Tibial nerve (tissue), 4 donors: ENCODE results near the gene PGM5. TPM values are rescaled to one million over a fixed set of nuclear protein-coding genes. Genes with fewer than 3 reads are reported as not detected.
"Not testable (repeated sequence)": the region's sequence is repeated elsewhere in the genome, so short reads cannot be mapped to it uniquely, and the experiment has no call there.

Source experiments
- DNase-seq, 2 donors: peaks; one replicate each; pipeline ENCODE4 v3.0.0-alpha.2; 2019; ENCODE audit warnings: low spot score in 2 of 2
- H3K27ac ChIP-seq, 4 donors: fragments of 200-600 bp; sonication (generic) in 3 of 4; one replicate each; pipeline ENCODE4 v1.5.1; 2017 to 2019; ENCODE audit warnings: mild to moderate bottlenecking in 1 of 4
- H3K27me3 ChIP-seq, 2 donors: fragments of 200-600 bp; sonication (generic) in 1 of 2; one replicate each; pipeline versions ENCODE4 v1.5.1 to v1.6.0; 2017 to 2019
- H3K36me3 ChIP-seq, 3 donors: fragments of 200-600 bp; sonication (generic); one replicate each; pipeline ENCODE4 v1.5.1; 2018 to 2019
- H3K4me1 ChIP-seq, 4 donors: fragments of 200-600 bp; sonication (generic) in 3 of 4; one replicate each; pipeline ENCODE4 v1.5.1; 2017 to 2019
- H3K4me3 ChIP-seq, 4 donors: fragments of 200-600 bp; sonication (generic) in 3 of 4; one replicate each; pipeline ENCODE4 v1.5.1; 2017 to 2019; ENCODE audit warnings: mild to moderate bottlenecking in 1 of 4, moderate library complexity in 1 of 4
- H3K9me3 ChIP-seq, 4 donors: fragments of 200-600 bp; sonication (generic) in 3 of 4; one replicate each; pipeline ENCODE4 v1.5.1; 2017 to 2019
- EP300 ChIP-seq, 2 donors: sonication (generic); formaldehyde crosslinking; IDR thresholded peaks; one replicate each; pipeline ENCODE4 v1.6.1; 2017; ENCODE audit warnings: antibody characterized with exemption in 2 of 2, mild to moderate bottlenecking in 1 of 2
- POLR2A ChIP-seq, 2 donors: fragments of 450-650 bp; IDR thresholded peaks; one replicate each; pipeline ENCODE4 v1.6.1; 2017; ENCODE audit warnings: antibody characterized with exemption in 2 of 2, mild to moderate bottlenecking in 2 of 2, moderate library complexity in 2 of 2
- WGBS, 2 donors: methylation state at CpG; one replicate each; pipeline ENCODE4 v1.1.5; 2018; 5-methylcytosine and 5-hydroxymethylcytosine counted together
- total RNA-seq, 4 donors: library from RNA; depleted of rRNA; stranded (reverse); fragments of >200 nt; gene quantifications; one replicate each; pipeline ENCODE4 v1.1.0, GENCODE V29; 2016
- TF ChIP-seq, protein P1 (sequence below), 5 experiments: fragments of 200-600 bp in 3 of 5; fragments of 450-650 bp in 2 of 5; sonication (generic) in 3 of 5; IDR thresholded peaks; one replicate each; pipeline ENCODE4 v1.5.1; 2016 to 2019; ENCODE audit warnings: antibody characterized with exemption in 5 of 5, mild to moderate bottlenecking in 3 of 5, moderate library complexity in 2 of 5

PGM5 gene
- total RNA-seq, 4 donors from 2014 or later, result 20.1 to 43.1 (median 27.0) TPM

DNA sequence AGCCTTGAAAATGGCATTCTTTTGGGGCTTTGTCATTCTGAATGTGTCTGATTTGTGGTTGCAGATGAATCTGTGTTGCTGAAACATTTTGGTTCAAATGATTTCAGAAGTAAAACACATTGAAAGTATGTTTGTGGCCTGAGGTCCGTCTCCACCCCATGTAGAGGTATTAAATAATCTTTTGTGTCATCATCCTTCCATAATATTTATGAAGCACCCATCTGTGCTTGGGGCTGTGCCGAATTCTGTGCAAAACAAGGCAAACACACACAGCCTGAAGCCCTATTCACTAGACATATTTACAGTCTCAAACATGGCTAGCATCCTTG lies 40.6 kb downstream of the PGM5 start:
- peak overlapping the region in 1 of 4 donors; percentile 44 for H3K27ac ChIP-seq
- not testable (repeated sequence) for H3K4me3 ChIP-seq

DNA sequence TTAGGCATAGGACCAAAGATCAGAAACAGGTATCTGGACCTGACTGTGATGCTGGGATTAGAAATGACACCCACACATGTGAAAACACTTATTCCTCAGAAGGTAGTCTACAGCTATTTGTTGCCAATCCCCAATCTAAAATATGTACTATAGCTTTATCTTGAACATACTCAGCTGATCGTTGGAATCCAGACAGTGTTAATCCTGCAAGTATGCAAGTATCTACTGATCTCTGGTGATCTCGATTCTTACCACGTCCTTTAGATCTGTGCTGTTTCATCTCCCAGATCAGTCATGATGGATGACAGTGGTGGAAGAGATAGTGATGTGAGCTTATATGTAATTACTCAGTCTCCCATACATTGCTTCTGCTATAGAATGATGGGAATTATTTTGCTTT lies 41.4 kb downstream of the PGM5 start:
- not testable (repeated sequence) for H3K4me1 ChIP-seq, DNase-seq
- 67 to 70% methylated on average over 3 of the region's 3 CpGs for WGBS, 2 donors

More for the DNA sequence above, 40.6 kb downstream of the PGM5 start:
- WGBS, 2 donors, result 31 to 60% methylated on average over 2 of the region's 2 CpGs
- H3K4me1 ChIP-seq, H3K9me3 ChIP-seq, DNase-seq, H3K27me3 ChIP-seq, H3K36me3 ChIP-seq: not testable (repeated sequence)

DNA sequence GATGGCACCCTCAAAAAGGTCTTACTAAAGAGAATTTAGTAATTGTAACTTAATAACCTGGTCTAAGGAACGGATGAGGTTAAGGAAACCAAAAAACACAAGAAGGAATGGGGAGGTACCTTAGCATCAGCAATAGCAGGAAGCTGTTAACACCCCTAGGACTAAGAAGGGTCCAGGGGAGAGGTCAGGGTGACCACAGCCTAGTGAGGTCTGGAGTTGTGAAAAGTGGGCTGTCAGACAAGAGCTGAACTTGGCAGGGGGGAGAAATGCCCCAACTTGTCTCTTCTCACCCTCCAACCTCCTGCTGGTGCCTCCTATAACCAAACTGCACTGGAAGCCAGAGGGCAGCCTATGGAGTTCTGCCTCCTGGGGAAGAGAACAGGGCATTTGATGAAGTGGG lies 41.9 kb downstream of the PGM5 start:
- DNase-seq, H3K27me3 ChIP-seq, H3K4me3 ChIP-seq, H3K4me1 ChIP-seq, H3K9me3 ChIP-seq, H3K36me3 ChIP-seq, H3K27ac ChIP-seq: not testable (repeated sequence)
- 74 to 91% methylated on average over 1 of the region's 1 CpG for WGBS, 2 donors

More for the DNA sequence above, 41.4 kb downstream of the PGM5 start:
- H3K27ac ChIP-seq, H3K36me3 ChIP-seq, H3K4me3 ChIP-seq, H3K9me3 ChIP-seq, H3K27me3 ChIP-seq: not testable (repeated sequence)

DNA sequence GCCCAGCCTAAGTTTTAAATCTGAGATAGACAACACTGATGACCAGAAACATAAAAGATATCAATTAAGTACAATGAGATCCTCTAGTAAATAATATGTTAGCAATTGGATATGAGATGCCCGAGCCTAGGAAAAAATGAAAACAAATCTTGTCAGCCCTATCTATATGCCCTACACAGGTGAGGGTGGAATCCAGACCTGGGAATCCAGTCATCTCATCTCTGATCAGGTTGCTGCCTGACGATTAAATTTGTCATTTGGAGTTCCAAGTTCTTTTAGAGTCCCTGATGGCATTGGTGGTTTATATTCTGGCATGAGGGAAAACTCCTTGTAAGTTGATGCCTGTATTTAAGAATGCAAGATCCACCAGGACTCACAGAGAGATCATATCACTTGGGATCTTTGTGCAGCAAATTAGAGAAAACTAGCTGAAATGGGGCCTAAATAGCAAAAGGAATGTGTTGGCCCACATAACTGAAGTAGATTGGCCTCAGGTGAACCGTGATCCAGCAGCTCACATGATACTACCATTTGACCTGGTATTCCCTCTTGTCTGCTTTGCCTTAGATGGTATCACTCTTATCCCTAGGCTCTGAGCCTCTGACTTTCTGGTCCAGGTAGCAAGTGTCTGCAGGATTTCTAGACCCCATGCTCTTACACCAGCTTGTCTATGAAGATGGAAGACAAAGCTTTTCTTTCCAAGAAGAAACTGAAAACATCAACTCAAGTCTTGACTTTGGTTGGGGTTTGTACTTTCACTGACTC lies 48.2 kb downstream of the PGM5 start:
- H3K27ac ChIP-seq, H3K4me1 ChIP-seq, H3K36me3 ChIP-seq, H3K4me3 ChIP-seq, DNase-seq, H3K9me3 ChIP-seq, H3K27me3 ChIP-seq: not testable (repeated sequence)
- WGBS, 2 donors, result 72 to 91% methylated on average over 3 of the region's 3 CpGs

DNA sequence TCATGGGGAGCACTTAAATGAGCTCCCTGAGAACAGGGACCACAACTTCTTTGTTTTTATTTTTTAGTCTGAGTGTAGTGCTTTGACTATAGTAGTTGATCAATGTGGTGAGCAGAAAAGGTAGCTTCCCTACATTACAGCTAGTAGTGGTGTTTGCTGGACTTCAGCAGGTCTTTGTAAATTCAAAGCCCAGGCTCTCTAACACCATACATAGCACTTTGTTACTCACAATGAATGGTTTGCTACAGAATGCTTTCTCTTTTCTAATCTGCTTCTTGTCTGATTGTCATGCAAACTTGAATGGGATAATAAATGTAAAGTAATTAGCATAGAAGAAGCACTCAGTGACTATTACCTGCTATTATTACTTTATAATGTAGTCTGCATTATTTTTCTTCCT lies 55.5 kb downstream of the PGM5 start:
- H3K27ac ChIP-seq, H3K27me3 ChIP-seq, H3K4me3 ChIP-seq, DNase-seq, H3K36me3 ChIP-seq, H3K4me1 ChIP-seq, H3K9me3 ChIP-seq: not testable (repeated sequence)

DNA sequence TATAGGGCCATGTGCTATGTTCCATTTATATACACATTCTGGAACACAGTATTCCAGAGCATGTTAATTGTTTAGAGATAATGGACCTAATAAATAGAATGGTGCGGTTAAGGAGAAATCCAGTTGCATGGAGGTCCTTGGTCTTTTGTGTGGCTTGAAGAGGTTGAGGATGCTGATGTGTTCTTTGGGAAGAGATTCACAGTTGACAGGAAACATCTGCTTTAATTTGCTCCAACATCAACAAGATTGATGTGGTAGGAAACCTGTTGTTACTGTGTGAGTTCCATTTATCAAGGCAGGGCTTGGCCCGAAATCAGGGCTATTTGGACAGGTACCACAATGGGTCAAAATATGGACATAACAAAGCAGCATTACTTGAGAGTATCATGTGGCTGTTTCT lies 56.3 kb downstream of the PGM5 start:
- not testable (repeated sequence) for H3K4me3 ChIP-seq, H3K36me3 ChIP-seq, H3K4me1 ChIP-seq, H3K9me3 ChIP-seq, H3K27ac ChIP-seq, DNase-seq, H3K27me3 ChIP-seq
- 90 to 91% methylated on average over 2 of the region's 2 CpGs for whole genome bisulfite sequencing, 2 donors

DNA sequence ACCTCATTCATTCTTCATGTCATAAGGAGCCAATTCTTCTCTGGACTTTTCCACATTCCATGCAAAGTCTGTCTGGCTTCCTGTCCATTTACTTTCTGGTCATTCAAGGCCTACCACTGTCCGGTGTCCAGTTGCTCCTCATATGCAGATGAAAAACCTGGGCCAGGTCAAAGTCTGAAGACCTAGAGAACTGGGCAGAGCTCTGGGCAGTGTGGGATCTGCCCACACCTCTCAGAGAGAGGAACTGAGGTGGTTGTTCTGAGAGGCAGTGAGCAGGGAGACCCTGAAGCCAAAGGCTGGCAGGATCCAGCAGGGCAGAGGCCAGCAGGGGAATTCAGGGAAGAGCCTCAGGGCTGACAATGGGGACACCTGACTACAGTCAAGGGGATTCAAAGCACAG lies 58.7 kb downstream of the PGM5 start:
- not testable (repeated sequence) for H3K27me3 ChIP-seq, H3K36me3 ChIP-seq, H3K27ac ChIP-seq, DNase-seq, H3K4me3 ChIP-seq, H3K9me3 ChIP-seq, H3K4me1 ChIP-seq
- 57 to 86% methylated on average over 1 of the region's 1 CpG for WGBS, 2 donors

DNA sequence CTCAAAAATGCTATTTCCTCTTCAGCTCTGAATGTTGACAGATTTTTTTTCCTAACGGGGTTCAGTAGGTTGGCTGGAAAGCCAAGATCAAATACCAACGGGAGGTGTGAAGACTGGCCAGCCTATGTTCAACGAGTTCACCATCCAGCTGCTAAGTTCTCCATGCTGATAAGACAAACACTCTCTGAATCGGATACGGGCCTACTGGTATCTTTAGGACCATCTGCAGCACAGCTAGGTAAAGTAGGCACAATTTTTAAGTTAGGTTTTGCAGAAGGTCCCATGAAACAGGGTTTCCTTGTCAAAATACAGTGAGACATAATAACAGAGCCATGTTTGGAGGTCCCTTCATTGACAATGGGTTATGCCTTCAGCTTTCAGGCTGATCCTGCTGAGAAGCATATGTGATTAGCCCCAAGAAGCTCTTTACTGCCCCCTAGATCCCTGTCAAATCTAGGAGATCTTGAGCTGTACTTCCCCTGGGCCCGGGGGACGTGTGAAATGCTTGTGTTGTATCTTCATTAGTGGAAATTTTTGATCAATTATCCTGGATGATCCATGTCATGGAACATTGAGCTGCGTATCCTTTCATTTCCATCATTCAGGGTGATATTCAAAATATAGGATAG lies 60.6 kb downstream of the PGM5 start:
- no peak for DNase-seq
- no peaks in the 10 kb centered on the region for H3K27me3 ChIP-seq
- H3K9me3 ChIP-seq, result no peaks in the 10 kb centered on the region
- TF ChIP-seq POLR2A (IDR thresholded peaks at IDR 0.05), result no peak
- TF ChIP-seq, protein P1, sequence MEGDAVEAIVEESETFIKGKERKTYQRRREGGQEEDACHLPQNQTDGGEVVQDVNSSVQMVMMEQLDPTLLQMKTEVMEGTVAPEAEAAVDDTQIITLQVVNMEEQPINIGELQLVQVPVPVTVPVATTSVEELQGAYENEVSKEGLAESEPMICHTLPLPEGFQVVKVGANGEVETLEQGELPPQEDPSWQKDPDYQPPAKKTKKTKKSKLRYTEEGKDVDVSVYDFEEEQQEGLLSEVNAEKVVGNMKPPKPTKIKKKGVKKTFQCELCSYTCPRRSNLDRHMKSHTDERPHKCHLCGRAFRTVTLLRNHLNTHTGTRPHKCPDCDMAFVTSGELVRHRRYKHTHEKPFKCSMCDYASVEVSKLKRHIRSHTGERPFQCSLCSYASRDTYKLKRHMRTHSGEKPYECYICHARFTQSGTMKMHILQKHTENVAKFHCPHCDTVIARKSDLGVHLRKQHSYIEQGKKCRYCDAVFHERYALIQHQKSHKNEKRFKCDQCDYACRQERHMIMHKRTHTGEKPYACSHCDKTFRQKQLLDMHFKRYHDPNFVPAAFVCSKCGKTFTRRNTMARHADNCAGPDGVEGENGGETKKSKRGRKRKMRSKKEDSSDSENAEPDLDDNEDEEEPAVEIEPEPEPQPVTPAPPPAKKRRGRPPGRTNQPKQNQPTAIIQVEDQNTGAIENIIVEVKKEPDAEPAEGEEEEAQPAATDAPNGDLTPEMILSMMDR (IDR thresholded peaks at IDR 0.05), result peak in 1 of 5 experiments; percentile 12
- no peaks in the 10 kb centered on the region for H3K4me1 ChIP-seq
- no peaks in the 10 kb centered on the region for H3K36me3 ChIP-seq
- 75 to 79% methylated on average over 8 of the region's 8 CpGs for WGBS, 2 donors
- H3K27ac ChIP-seq, result no peak overlapping the region
- H3K4me3 ChIP-seq, result no peak overlapping the region

DNA sequence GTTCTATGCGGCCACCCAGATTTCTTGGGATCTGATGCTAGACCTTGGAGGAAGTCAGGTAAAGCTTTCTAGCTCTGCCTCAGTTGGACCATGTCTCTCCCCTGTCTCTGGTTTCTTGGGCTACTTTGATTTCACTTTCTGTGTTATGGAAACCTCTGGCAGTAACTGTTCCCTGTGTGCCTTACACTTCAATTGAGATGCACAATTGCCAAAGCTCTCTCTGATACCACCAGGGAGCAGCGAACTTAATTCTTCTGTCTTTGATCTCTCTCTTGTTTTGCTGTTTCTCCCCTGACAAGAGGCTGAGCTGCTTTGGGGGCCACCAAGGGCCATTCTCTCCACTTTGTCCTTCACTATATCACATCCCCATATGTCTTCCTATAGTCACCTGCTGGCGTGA lies 61.4 kb downstream of the PGM5 start:
- DNase-seq, result no peak
- TF ChIP-seq, protein P1 (IDR thresholded peaks at IDR 0.05), result no peak
- TF ChIP-seq POLR2A (IDR thresholded peaks at IDR 0.05) (no peak), EP300 (IDR thresholded peaks at IDR 0.05) (no peak)
- no peaks in the 10 kb centered on the region for H3K4me1 ChIP-seq
- WGBS, 2 donors, result 88 to 94% methylated on average over 3 of the region's 3 CpGs
- no peaks in the 10 kb centered on the region for H3K27me3 ChIP-seq
- H3K27ac ChIP-seq, result no peak overlapping the region
- no peaks in the 10 kb centered on the region for H3K36me3 ChIP-seq
- H3K4me3 ChIP-seq, result no peak overlapping the region
- H3K9me3 ChIP-seq, result no peaks in the 10 kb centered on the region
